ENCODE measurements around the gene STIM1.

STIM1 gene

GRCh38 chr11:3956748-3957147, 101.3 kb downstream of the STIM1 start:
- no peak for DNase-seq (ENCODE audit: low read depth in 1 of 2, low spot score in 1 of 2)
- TF ChIP-seq SPI1 (IDR thresholded peaks at IDR 0.05; ENCODE audit: borderline replicate concordance, low read depth) (no peak), POLR2AphosphoS5 (IDR thresholded peaks at IDR 0.05; ENCODE audit: low read depth) (no peak), GABPA (IDR thresholded peaks at IDR 0.05; ENCODE audit: low read depth) (no peak), REST (IDR thresholded peaks at IDR 0.05; ENCODE audit: insufficient replicate concordance, low read depth) (no peak), CTCF (IDR thresholded peaks at IDR 0.05; ENCODE audit: insufficient read depth, low read length) (no peak)
- no peak overlapping the region for H3K4me3 ChIP-seq (replicated peaks; ENCODE audit: insufficient read depth, low read length)
- no peak overlapping the region for H3K27ac ChIP-seq (replicated peaks)
- H3K27me3 ChIP-seq (ENCODE audit: insufficient read depth, poor library complexity, severe bottlenecking): no peaks in the 10 kb centered on the region

- Histone ChIP-seq H3K4me3 (replicated peaks; ENCODE audit: insufficient read depth, low read length) (no peak overlapping the region), H3K27me3 (ENCODE audit: insufficient read depth, poor library complexity, severe bottlenecking) (no peaks in the 10 kb centered on the region), H3K27ac (replicated peaks) (no peak overlapping the region)
- no peak for DNase-seq (ENCODE audit: low read depth in 1 of 2, low spot score in 1 of 2)
- no peak for TF ChIP-seq POLR2AphosphoS5 (IDR thresholded peaks at IDR 0.05; ENCODE audit: low read depth)
- no peak for TF ChIP-seq GABPA (IDR thresholded peaks at IDR 0.05; ENCODE audit: low read depth)
- TF ChIP-seq SPI1 (IDR thresholded peaks at IDR 0.05; ENCODE audit: borderline replicate concordance, low read depth): no peak
- TF ChIP-seq CTCF (IDR thresholded peaks at IDR 0.05; ENCODE audit: insufficient read depth, low read length): no peak
- TF ChIP-seq REST (IDR thresholded peaks at IDR 0.05; ENCODE audit: insufficient replicate concordance, low read depth): no peak
Observed at GRCh38 chr11:3957437-3957836, 102.0 kb downstream of the STIM1 start.

GRCh38 chr11:3958281-3958680, 102.8 kb downstream of the STIM1 start:
- no peak overlapping the region for H3K27ac ChIP-seq (replicated peaks)
- TF ChIP-seq POLR2AphosphoS5 (IDR thresholded peaks at IDR 0.05; ENCODE audit: low read depth) (no peak), SPI1 (IDR thresholded peaks at IDR 0.05; ENCODE audit: borderline replicate concordance, low read depth) (no peak), CTCF (IDR thresholded peaks at IDR 0.05; ENCODE audit: insufficient read depth, low read length) (no peak), GABPA (IDR thresholded peaks at IDR 0.05; ENCODE audit: low read depth) (no peak)
- H3K27me3 ChIP-seq (ENCODE audit: insufficient read depth, poor library complexity, severe bottlenecking): no peaks in the 10 kb centered on the region
- no peak for DNase-seq (ENCODE audit: low read depth in 1 of 2, low spot score in 1 of 2)
- no peak overlapping the region for H3K4me3 ChIP-seq (replicated peaks; ENCODE audit: insufficient read depth, low read length)

Data from HL-60 (cell line).